ENCODE results near the gene C5orf15.
A peak's percentile ranks its signal among the peaks of the same experiment; 100 is the strongest.
"Not testable (repeated sequence)": the region's sequence is repeated elsewhere in the genome, so short reads cannot be mapped to it uniquely, and the experiment has no call there.

Gene C5orf15

GRCh38 chr5:133962801-133963476, 5.5 kb downstream of the C5orf15 start:
- no peak for TF ChIP-seq CTCF (IDR thresholded peaks at IDR 0.05)
- DNase-seq (ENCODE audit: low spot score) = no peak
- H3K27ac ChIP-seq = no peak overlapping the region
- H3K4me3 ChIP-seq = no peak overlapping the region

- no peak for TF ChIP-seq CTCF (IDR thresholded peaks at IDR 0.05)
- no peak for DNase-seq (ENCODE audit: low spot score)
- no peak overlapping the region for H3K27ac ChIP-seq
- H3K4me3 ChIP-seq = no peak overlapping the region
These were observed 6.3 kb downstream of the C5orf15 start for GRCh38 chr5:133962131-133962530.

GRCh38 chr5:133959643-133960042, 8.8 kb downstream of the C5orf15 start:
- no peak for DNase-seq (ENCODE audit: low spot score)
- Histone ChIP-seq H3K27ac (no peak overlapping the region), H3K4me3 (no peak overlapping the region)
- TF ChIP-seq CTCF (IDR thresholded peaks at IDR 0.05) = no peak

DNA sequence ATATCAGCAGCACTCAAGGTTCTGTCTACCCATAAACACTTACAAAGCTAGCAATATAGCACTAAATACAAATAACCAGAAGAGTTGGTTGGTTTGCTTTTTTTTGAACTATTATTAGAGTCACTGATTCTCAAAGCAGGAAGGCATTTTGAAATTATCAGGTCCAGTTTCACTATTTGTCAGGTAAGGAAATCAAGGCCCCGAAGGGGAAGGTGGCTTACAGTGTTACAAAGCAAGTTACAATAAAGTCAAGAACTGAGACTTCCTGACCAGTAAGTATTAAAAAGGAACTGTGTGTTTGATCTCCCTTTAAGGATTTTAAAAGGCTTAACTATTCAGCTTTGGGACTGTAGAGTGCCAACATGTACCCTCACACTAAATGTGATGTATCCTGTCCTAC, 10.8 kb downstream of the C5orf15 start:
- Histone ChIP-seq H3K4me3 (no peak overlapping the region), H3K27ac (no peak overlapping the region)
- no peak for DNase-seq (ENCODE audit: low spot score)
- no peak for TF ChIP-seq CTCF (IDR thresholded peaks at IDR 0.05)

- Histone ChIP-seq H3K4me3 (no peak overlapping the region), H3K27ac (no peak overlapping the region)
- no peak for DNase-seq (ENCODE audit: low spot score)
- TF ChIP-seq CTCF (IDR thresholded peaks at IDR 0.05) = no peak
These were observed 11.3 kb downstream of the C5orf15 start for GRCh38 chr5:133957080-133957479.

- not testable (repeated sequence) for DNase-seq (ENCODE audit: low spot score); H3K27ac ChIP-seq; H3K4me3 ChIP-seq
These were observed 12.2 kb downstream of the C5orf15 start for GRCh38 chr5:133956196-133956595.

DNA sequence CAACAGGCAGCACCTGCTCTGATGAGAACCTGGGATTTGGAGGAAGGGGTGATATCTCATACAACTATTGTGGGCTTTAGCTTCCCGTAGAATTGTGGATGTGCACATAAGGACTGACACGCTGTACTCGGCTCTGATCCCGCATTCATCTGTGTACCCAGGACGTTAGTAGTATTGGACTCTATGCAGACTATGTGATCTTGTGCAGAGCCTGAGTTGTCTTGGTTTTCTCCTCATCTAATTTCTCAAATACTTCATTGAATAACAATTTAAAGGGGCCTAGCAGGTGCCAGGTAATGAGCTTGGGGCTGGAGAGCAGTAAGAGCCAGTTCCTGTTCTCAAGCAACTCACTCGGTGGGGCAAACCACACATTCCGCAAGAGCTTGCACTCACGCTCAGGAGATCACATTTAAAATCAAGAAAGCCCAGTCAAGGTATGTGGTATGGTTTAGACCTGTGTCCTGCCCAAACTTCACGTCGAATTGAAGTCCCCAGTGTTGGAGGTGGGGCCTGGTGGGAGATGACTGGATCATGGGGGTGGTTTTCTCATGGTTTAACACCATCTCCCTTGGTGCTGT, 14.8 kb downstream of the C5orf15 start:
- no peak for DNase-seq (ENCODE audit: low spot score)
- no peak for TF ChIP-seq CTCF (IDR thresholded peaks at IDR 0.05)
- Histone ChIP-seq H3K27ac (peak overlapping the region; percentile 86 to 91), H3K4me3 (peak overlapping the region; percentile 29)

Data from coronary artery (tissue), 2 donors.